Posterior cingulate gyrus (tissue), 11 donors: Measurements from ENCODE around the gene DAPK1.
A peak's percentile ranks its signal among the peaks of the same experiment; 100 is the strongest.

Experiments
- DNase-seq, 10 donors: peaks; one replicate each; pipeline versions ENCODE4 v3.0.0 to v3.0.0-alpha.2; 2020 to 2021; ENCODE audit warnings: mixed read lengths in 3 of 10
- intact Hi-C: fragments of 100-400 bp; cut with DNase I; formaldehyde crosslinking; loops from one replicate; pipeline ENCODE4 v1.15.1; 2023

Gene DAPK1

GRCh38 chr9:87562530-87563170 lies 65.0 kb downstream of the DAPK1 start:
- intact Hi-C loops: no loop called here
- no peak for DNase-seq

DNA sequence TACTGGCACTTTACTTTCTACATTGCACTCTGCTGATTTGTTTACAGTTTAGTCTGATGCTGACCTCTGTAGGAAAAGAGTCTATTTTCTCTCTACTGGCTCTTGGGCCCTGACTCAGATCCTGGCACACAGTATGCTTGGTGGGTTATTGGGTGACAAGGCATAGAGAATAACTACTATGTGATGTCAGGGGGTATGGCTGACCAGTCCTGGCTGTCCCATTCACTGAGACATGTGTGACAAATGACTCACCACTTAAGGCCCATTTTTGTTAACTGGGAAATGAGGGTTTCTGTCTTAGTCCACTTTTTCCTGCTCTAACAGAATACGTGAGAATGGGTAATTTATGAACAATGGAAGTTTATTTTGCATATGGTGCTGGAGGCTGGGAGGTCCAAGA lies 66.4 kb downstream of the DAPK1 start:
- intact Hi-C loops: no loop called here
- DNase-seq: no peak

- no peak for DNase-seq
- intact Hi-C loops: no loop called here
Observed at GRCh38 chr9:87564791-87565241, 67.1 kb downstream of the DAPK1 start.

DNA sequence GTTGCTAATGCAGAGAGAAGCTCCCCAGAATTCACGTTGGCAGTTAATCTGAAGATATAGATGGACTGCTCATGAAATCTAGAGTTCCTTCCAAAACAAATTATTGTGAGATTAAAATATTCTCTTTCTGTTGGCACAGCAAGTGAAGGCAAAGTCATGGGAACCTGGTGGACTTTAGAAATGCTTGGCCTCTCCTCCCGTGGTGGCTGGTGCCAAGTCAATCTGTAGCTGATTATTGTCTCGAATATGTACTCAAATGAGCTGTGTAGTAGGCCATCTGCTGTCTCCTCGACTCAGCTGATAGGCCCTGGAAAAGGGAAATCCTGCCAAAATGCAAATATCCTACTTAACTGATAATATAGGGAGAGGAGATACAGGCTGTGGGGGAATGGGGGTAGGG lies 69.3 kb downstream of the DAPK1 start:
- no peak for DNase-seq
- intact Hi-C loops: no loop called here

GRCh38 chr9:87567571-87567970 lies 69.9 kb downstream of the DAPK1 start:
- peak in 1 of 10 donors; percentile 44 for DNase-seq
- intact Hi-C loops: no loop called here

DNA sequence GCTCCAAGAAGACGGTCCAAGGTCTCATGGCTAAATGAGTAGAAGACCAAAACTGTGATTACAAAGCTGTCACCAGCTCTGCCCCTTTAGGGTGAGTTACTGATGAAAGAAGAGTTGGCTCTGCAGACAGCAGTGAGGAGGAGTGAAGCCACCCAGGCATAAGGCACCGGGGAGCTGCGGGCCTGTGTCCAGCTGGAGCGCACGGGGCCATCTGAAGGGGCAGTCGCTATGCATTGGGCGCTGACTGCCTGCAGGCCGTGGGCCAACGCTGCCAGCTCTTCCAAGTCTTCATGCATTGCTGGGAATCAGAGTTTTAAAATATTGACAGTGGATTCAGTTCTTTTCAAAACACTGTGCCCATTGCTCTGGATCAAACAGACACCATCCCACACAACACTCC lies 70.3 kb downstream of the DAPK1 start:
- no peak for DNase-seq
- intact Hi-C loops: no loop called here

DNA sequence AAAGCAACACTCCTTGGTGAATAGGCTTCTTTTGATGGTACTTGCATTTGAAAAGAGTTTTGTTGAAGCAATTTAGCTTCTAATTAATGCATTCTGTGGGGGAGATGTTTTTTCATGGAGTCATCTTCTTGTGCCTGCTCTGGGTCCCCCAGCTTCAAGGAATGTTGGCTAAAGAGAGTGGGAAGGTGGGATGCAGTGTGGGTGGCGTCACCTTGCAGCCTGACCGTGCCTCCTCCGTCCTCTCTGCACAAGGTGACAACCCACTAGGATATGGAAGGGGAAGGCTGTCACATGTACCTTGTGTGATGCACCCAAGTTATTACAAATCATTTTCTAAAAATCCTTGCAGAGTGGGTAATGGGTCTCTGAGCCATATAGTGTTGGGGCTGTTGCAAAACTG lies 70.7 kb downstream of the DAPK1 start:
- DNase-seq: no peak
- intact Hi-C loops: no loop called here

DNA sequence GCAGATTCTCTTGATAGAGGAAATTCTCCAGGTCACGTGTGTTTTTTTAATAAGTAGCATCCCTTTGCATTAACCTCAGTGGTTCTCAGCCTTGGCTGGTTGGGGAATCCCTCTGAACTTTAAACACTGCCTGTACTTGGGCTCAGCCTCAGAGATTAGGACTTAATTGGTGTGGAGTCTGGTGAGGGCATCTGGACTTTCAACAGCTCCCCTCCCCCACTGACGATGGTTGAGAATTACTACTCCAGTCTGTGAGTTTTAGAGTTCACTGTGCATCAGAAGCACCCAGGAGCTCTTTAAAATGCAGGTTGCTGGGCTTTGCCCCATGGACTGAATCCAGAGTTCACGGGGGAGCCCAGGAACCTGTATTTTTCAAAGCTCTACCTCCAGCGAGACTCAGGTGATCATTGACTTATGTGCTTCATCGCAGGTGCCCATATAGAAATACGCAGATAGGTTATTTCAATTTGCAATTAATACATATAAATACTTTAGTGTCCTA lies 71.4 kb downstream of the DAPK1 start:
- no peak for DNase-seq
- intact Hi-C loops: no loop called here

GRCh38 chr9:87569518-87569917 lies 71.9 kb downstream of the DAPK1 start:
- no peak for DNase-seq
- intact Hi-C loops: no loop called here

DNA sequence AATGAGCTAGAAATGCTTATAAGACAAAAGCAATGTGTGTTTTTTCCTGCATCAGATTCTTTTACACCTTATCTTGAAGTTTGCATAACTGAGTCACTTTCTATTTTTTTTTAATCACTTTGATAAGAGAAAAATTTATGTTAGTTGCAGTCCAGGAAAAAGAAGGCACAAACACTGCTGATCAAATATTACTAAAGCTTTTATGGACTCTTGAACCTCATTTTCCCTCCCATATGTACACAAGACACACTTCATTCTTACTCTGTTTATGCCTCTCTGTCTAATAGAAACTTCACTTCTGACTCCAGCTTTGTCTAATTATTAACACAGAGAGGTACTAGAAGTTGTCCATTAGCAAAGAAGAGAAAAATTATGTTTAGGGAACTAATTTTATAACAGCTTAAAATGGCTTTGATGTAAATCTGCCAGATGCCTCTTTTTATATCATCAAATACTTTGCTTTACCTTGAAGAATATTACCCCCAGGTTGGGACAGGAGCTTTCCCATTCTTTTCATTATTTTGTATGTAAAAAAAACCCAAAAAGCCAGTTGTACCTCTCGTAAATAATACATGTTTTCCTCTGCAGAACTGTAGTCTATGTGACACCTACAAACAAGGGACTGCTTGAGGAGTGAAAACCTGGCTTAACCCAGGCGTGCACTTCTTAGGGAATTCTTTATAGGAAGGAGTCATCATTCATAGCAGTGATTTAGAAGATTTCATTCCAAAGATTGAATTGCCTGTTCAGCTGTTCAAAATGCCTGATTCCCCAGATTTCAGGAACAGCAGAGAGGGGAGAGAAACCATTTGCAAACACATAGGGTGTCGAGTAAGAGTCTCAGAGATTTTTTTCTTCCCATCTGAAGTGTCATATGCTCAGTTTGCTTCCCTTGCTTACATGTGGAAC lies 72.6 kb downstream of the DAPK1 start:
- intact Hi-C loops: no loop called here
- DNase-seq: no peak

- DNase-seq: peak in 5 of 10 donors; percentile 31 to 90 (median 45)
- intact Hi-C loops: no loop called here
Observed at GRCh38 chr9:87572719-87573118, 75.1 kb downstream of the DAPK1 start.

DNA sequence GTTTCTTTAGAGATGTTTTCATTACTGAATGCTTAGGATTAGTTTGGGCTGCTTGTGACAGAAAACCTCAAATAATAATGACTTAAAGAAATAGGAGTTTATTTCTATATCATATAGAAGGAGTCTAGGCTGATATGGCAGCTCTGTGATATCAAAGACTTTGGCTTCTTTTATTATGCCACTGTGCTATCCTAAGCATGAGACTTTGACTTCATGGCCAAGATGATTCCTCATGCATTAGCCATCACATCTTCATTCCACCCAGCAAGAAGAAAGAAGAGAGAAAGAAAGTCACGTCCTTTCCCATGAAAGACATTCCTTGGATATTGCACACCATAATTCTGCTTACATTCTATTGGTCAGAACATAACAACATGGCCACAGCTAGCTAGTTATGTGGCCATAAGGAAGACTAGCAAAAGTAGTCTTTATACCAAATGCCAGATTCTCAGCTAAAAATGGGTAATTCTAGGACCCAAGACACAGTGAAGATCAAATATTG lies 76.2 kb downstream of the DAPK1 start:
- intact Hi-C loops: no loop called here
- no peak for DNase-seq

DNA sequence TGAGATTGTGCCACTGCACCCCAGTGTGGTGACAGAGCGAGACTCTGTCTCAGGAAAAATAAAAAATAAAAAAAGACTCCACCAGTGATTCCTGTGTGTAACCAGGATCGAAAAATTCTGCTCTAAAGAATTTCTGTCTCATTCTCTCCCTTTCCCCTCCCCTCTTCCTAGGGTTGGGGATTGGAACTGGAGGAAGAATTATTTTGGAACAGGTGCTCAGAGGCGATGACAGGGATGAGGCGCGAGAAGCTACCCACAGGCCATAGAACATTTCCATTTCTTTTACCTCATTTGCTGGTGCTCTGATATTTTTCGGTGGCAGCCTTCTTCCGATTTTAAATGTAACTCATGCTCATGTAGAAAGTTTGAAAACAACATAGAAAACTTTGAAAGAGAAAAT lies 80.1 kb downstream of the DAPK1 start:
- no peak for DNase-seq
- intact Hi-C loops: no loop called here

DNA sequence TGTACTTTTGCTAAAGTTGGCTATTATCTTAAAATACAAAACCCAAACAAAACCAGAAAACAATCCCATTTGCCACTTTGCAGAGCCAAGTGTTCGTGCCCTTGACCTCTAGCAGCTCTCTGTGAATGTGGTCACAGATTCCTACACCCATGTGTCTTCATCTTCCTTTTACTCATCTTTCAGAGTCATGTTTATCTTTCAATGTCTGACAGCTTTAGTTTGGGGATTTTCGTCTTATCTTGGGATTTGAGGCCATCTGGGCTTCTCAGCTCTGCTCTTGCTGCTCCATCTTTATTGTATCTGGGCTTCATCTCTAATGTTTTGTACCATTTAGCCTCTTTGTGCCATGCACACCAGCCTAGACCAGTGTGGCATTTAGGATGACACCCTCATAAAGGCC lies 81.0 kb downstream of the DAPK1 start:
- intact Hi-C loops: no loop called here
- DNase-seq: no peak

GRCh38 chr9:87579781-87580541 lies 82.3 kb downstream of the DAPK1 start:
- intact Hi-C loops: no loop called here
- DNase-seq: no peak

DNA sequence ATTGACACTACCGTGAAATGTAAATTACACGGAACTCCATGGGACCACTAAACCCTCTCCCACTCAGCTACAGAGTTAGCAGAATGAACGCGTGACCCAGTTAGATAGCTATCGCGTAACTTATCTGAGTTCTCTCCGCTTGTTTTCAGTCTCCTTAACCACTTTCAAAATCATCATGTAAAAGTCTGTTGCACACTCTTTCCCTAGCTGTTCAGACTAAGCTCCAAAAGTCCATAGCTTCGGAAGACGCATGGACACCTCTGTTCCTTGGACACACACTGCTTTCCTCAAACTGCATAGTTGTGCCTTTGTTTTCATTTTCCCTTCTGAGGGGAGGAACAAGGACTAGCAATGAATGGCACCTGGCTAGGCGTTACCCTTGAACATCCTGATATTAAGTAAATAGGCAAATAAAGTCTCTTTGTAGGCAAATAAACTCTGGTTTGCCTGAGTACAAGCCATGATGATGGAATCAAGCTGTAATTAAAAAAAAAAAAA lies 83.3 kb downstream of the DAPK1 start:
- intact Hi-C loops: no loop called here
- no peak for DNase-seq

DNA sequence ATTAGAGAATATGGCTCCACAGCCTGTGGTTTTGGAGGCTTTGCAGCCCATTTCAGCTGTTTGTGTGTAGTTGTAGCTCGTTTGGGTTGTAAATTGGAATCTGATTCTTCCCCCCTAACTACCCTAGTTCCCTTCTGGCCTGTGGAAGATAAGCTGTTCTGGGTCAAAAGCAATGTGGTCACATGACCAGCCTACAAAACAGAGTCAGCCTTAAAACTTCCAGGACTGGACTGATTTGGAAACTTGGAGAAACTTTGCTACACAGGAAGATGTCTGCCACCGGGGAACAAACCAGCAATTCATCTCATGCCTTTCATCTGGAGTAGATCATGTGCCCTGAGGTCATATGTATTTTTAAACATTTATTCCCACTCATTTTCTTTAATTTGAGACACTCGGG lies 83.8 kb downstream of the DAPK1 start:
- DNase-seq: no peak
- intact Hi-C loops: no loop called here

DNA sequence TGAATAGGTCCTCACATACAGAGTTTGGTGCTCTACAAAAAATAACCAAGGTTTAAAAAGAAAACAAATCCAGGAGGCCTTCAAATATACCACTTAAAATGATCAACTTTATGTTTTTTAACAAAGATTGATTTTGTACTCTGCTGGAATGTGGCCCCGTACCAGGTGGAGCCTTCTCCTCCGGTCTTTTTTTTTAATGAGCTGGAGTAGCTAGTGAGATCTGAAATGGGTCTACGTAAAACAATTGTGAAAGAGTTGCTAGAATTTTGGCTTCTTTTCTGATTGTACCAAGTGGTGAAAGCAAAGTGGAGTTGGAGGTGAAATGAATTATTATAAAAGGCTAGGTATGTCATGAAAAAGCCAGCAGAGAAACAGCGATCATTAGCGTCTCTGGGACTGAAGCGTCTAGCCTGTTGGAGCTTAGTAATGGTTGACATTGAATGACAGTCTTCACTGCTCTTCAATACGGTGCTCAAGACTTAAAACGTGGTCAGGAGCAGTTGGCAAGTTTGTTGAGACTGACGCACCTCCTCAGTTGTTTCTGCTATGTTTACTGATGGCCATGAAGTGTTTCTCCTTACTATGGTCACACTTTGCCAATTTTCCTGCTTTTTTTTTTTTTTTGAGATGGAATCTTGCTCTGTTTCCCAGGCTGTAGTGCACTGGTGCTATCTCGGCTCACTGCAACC lies 84.4 kb downstream of the DAPK1 start:
- intact Hi-C loops: no loop called here

DNA sequence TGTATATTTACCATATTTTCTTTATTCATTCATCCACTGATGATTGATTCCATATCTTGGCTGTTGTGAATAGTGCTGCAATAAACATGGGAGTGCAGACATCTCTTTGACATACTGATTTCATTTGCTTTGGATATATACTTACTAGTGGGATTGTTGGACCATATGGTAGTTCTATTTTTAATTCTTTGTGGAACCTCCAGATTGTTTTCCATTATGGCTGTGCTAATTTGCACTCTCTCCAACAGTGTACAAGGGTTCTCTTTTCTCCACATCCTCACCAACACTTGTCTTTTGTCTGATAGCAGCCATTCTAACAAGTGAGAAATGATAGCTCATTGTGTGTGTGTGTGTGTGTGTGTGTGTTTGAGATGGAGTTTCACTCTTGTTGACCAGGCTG lies 86.7 kb downstream of the DAPK1 start:
- intact Hi-C loops: no loop called here
- DNase-seq: no peak

More for the DNA sequence above, 84.4 kb downstream of the DAPK1 start:
- no peak for DNase-seq
